Smooth muscle cell (in vitro differentiated cells): ENCODE measurements around the gene ANKRD50. TPM values are rescaled to one million over a fixed set of nuclear protein-coding genes. Genes with fewer than 3 reads are reported as not detected.

Experiments
- DNase-seq: peaks from one replicate; lab custom pipeline; 2025; ENCODE audit not compliant: unreplicated experiment; lab: John Stamatoyannopoulos, UW
- H2AFZ ChIP-seq: fragments of 200-600 bp; sonication (generic); 2 replicates; pipeline ENCODE4 v1.6.0; 2016; ENCODE audit warnings: antibody characterized with exemption, low read depth, mild to moderate bottlenecking
- H3F3A ChIP-seq: fragments of 200-600 bp; sonication (generic); 2 replicates; pipeline ENCODE4 v1.6.0; 2017; ENCODE audit warnings: antibody characterized with exemption, low read depth
- H3K27ac ChIP-seq: fragments of 200-600 bp; sonication (generic); 2 replicates; pipeline ENCODE4 v1.5.1; 2016; ENCODE audit warnings: low read depth, mild to moderate bottlenecking
- H3K27me3 ChIP-seq: fragments of 200-600 bp; sonication (generic); 2 replicates; pipeline ENCODE4 v1.6.1; 2016; ENCODE audit warnings: low read depth, mild to moderate bottlenecking
- H3K36me3 ChIP-seq: fragments of 200-600 bp; sonication (generic); 2 replicates; pipeline ENCODE4 v1.5.1; 2016; ENCODE audit warnings: low read depth
- H3K4me1 ChIP-seq: fragments of 200-600 bp; sonication (generic); 2 replicates; pipeline ENCODE4 v1.5.1; 2016; ENCODE audit warnings: low read depth
- H3K4me2 ChIP-seq: fragments of 200-600 bp; sonication (generic); 2 replicates; pipeline ENCODE4 v1.6.0; 2016; ENCODE audit warnings: mild to moderate bottlenecking
- H3K4me3 ChIP-seq: fragments of 200-600 bp; sonication (generic); 2 replicates; pipeline ENCODE4 v1.5.1; 2016; ENCODE audit warnings: mild to moderate bottlenecking
- H3K79me2 ChIP-seq: fragments of 200-600 bp; sonication (generic); 2 replicates; pipeline ENCODE4 v1.6.0; 2016; ENCODE audit warnings: low read depth, mild to moderate bottlenecking
- H3K9ac ChIP-seq: fragments of 200-600 bp; sonication (generic); 2 replicates; pipeline ENCODE4 v1.6.0; 2016; ENCODE audit warnings: low read depth
- H3K9me3 ChIP-seq: fragments of 200-600 bp; sonication (generic); replicated peaks from 2 replicates; pipeline ENCODE4 v1.5.1; 2016; ENCODE audit warnings: low read depth
- H4K20me1 ChIP-seq: fragments of 200-600 bp; sonication (generic); 2 replicates; pipeline ENCODE4 v1.6.0; 2016; ENCODE audit warnings: low read depth
- WGBS: methylation state at CpG from one replicate; pipeline ENCODE4 v1.1.7; 2016; ENCODE audit warnings: low lambda C conversion rate; 5-methylcytosine and 5-hydroxymethylcytosine counted together
- polyA plus RNA-seq: library from polyadenylated mRNA; unstranded; fragments of >200 nt; fragmentation: Nextera tagmentation; extraction: Ambion mirVana; gene quantifications from 2 replicates; pipeline ENCODE4 v1.2.1, GENCODE V29; 2016
- total RNA-seq: library from RNA; depleted of rRNA; stranded (reverse); fragments of >200 nt; gene quantifications from 2 replicates; pipeline ENCODE4 v1.2.3, GENCODE V29; 2014
- TF ChIP-seq, protein P1 (sequence below): fragments of 200-600 bp; sonication (generic); IDR thresholded peaks from 2 replicates; pipeline ENCODE4 v1.5.1; 2017; ENCODE audit warnings: borderline replicate concordance, mild to moderate bottlenecking, antibody characterized with exemption; ENCODE audit not compliant: insufficient read depth, poor library complexity, severe bottlenecking

ANKRD50 gene
- total and polyA plus RNA-seq, 2 experiments from 2014 or later, result 6.0 to 31.1 TPM

- Histone ChIP-seq H3K27ac (no peak overlapping the region), H3F3A (no peaks in the 10 kb centered on the region)
Measured at GRCh38 chr4:124644621-124645020, 67.9 kb downstream of the ANKRD50 start.

DNA sequence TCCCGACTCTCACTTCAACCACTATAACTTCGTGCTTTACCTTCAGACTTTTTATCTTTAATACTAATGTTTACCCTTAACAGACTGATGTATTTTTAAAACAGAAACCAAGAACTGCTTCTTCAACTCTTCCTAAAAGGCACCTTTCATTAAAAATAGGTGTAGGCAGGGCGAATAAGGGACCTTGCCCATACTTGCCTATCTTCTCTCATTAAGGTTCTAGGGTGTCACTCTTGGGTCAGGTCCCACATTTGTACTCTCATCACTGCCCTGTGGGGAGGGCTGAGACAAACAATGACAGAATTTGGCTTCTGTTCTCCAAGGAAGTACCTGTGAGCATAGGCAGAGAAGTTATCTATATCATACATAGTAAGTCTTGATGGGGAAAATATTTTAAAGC lies 69.7 kb downstream of the ANKRD50 start:
- Histone ChIP-seq H2AFZ (no peak overlapping the region), H3K4me2 (no peak overlapping the region), H3F3A (no peaks in the 10 kb centered on the region), H3K27me3 (no peaks in the 10 kb centered on the region), H3K9me3 (no peaks in the 10 kb centered on the region), H3K9ac (no peak overlapping the region), H3K4me1 (peaks cover 4% of the 10 kb centered on the region), H3K4me3 (no peak overlapping the region), H3K79me2 (no peaks in the 10 kb centered on the region), H3K36me3 (no peaks in the 10 kb centered on the region), H4K20me1 (no peaks in the 10 kb centered on the region), H3K27ac (no peak overlapping the region)
- DNase-seq, result no peak
- TF ChIP-seq, protein P1, sequence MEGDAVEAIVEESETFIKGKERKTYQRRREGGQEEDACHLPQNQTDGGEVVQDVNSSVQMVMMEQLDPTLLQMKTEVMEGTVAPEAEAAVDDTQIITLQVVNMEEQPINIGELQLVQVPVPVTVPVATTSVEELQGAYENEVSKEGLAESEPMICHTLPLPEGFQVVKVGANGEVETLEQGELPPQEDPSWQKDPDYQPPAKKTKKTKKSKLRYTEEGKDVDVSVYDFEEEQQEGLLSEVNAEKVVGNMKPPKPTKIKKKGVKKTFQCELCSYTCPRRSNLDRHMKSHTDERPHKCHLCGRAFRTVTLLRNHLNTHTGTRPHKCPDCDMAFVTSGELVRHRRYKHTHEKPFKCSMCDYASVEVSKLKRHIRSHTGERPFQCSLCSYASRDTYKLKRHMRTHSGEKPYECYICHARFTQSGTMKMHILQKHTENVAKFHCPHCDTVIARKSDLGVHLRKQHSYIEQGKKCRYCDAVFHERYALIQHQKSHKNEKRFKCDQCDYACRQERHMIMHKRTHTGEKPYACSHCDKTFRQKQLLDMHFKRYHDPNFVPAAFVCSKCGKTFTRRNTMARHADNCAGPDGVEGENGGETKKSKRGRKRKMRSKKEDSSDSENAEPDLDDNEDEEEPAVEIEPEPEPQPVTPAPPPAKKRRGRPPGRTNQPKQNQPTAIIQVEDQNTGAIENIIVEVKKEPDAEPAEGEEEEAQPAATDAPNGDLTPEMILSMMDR, result no peak
- 90% methylated on average over 3 of the region's 3 CpGs for WGBS

More at GRCh38 chr4:124644621-124645020, 67.9 kb downstream of the ANKRD50 start:
- TF ChIP-seq, protein P1, result no peak
- no peaks in the 10 kb centered on the region for H3K9me3 ChIP-seq
- no peak overlapping the region for H2AFZ ChIP-seq
- no peak overlapping the region for H3K4me2 ChIP-seq
- no peak overlapping the region for H3K9ac ChIP-seq
- H3K4me3 ChIP-seq, result no peak overlapping the region
- no peaks in the 10 kb centered on the region for H3K27me3 ChIP-seq
- DNase-seq, result no peak
- peaks cover 4% of the 10 kb centered on the region for H3K4me1 ChIP-seq
- no peaks in the 10 kb centered on the region for H4K20me1 ChIP-seq
- H3K36me3 ChIP-seq, result no peaks in the 10 kb centered on the region
- 95% methylated on average over 3 of the region's 3 CpGs for WGBS
- no peaks in the 10 kb centered on the region for H3K79me2 ChIP-seq

GRCh38 chr4:124641715-124642381 lies 70.7 kb downstream of the ANKRD50 start:
- Histone ChIP-seq H3K27ac (no peak overlapping the region), H3K79me2 (no peaks in the 10 kb centered on the region), H3K9me3 (no peaks in the 10 kb centered on the region), H3K36me3 (no peaks in the 10 kb centered on the region), H3K9ac (no peak overlapping the region), H3F3A (no peaks in the 10 kb centered on the region), H3K4me3 (no peak overlapping the region), H4K20me1 (no peaks in the 10 kb centered on the region), H3K4me1 (peaks cover 4% of the 10 kb centered on the region), H2AFZ (no peak overlapping the region), H3K4me2 (no peak overlapping the region), H3K27me3 (no peaks in the 10 kb centered on the region)
- TF ChIP-seq, protein P1, result no peak
- 64% methylated on average over 4 of the region's 4 CpGs for WGBS
- DNase-seq, result no peak
